GM23338 (cell line): ENCODE measurements around the gene CIAO2A. TPM values are rescaled to one million over a fixed set of nuclear protein-coding genes. Genes with fewer than 3 reads are reported as not detected.
"Not testable (repeated sequence)": the region's sequence is repeated elsewhere in the genome, so short reads cannot be mapped to it uniquely, and the experiment has no call there.

Experiments used
- ATAC-seq: fragments of 200-7000 bp; cut with Tn5 transposase; 3 replicates; pipeline ENCODE4 v1.9.1; 2020
- DNase-seq: peaks from one replicate; pipeline ENCODE4 v3.0.0-alpha.2; 2015; ENCODE audit warnings: low spot score
- H2AFZ ChIP-seq: fragments of 200-600 bp; sonication (generic); 2 replicates; pipeline ENCODE4 v1.8.0; 2016; ENCODE audit warnings: antibody characterized with exemption, mild to moderate bottlenecking, moderate library complexity
- H3F3A ChIP-seq: fragments of 200-600 bp; sonication (generic); replicated peaks from 2 replicates; pipeline ENCODE4 v1.8.0; 2017; ENCODE audit warnings: antibody characterized with exemption, mixed run types, low read depth
- H3K27ac ChIP-seq: fragments of 200-600 bp; sonication (generic); 2 replicates; pipeline ENCODE4 v1.6.1; 2016; ENCODE audit warnings: low read depth
- H3K27me3 ChIP-seq: fragments of 200-600 bp; sonication (generic); 2 replicates; pipeline ENCODE4 v1.8.0; 2016; ENCODE audit warnings: mild to moderate bottlenecking, mixed run types, moderate library complexity; ENCODE audit not compliant: insufficient read depth
- H3K36me3 ChIP-seq: fragments of 200-600 bp; sonication (generic); 2 replicates; pipeline ENCODE4 v1.8.0; 2016; ENCODE audit warnings: mild to moderate bottlenecking; ENCODE audit not compliant: insufficient read depth
- H3K4me1 ChIP-seq: fragments of 200-600 bp; sonication (generic); 2 replicates; pipeline ENCODE4 v1.8.0; 2016; ENCODE audit warnings: mild to moderate bottlenecking, moderate library complexity; ENCODE audit not compliant: insufficient read depth
- H3K4me2 ChIP-seq: fragments of 200-600 bp; sonication (generic); 2 replicates; pipeline ENCODE4 v1.7.1; 2017; ENCODE audit warnings: mixed run types
- H3K4me3 ChIP-seq: fragments of 200-600 bp; sonication (generic); 2 replicates; pipeline ENCODE4 v1.6.1; 2016; ENCODE audit warnings: mixed run types
- H3K79me2 ChIP-seq: fragments of 200-600 bp; sonication (generic); replicated peaks from 2 replicates; pipeline ENCODE4 v1.8.0; 2017; ENCODE audit warnings: mild to moderate bottlenecking; ENCODE audit not compliant: insufficient read depth
- H3K9me2 ChIP-seq: fragments of 200-600 bp; sonication (generic); 2 replicates; pipeline ENCODE4 v1.8.0; 2017; ENCODE audit not compliant: insufficient read depth
- H4K20me1 ChIP-seq: fragments of 200-600 bp; sonication (generic); replicated peaks from 2 replicates; pipeline ENCODE4 v1.8.0; 2017; ENCODE audit warnings: mild to moderate bottlenecking; ENCODE audit not compliant: insufficient read depth
- H3K27ac Mint-ChIP-seq: 2 replicates; pipeline ENCODE4 v1.8.0; 2020; ENCODE audit warnings: inconsistent platforms, mild to moderate bottlenecking, moderate library complexity, mixed read lengths
- H3K27me3 Mint-ChIP-seq: 3 replicates; pipeline ENCODE4 v1.8.0; 2022; ENCODE audit warnings: low read depth, mild to moderate bottlenecking, moderate library complexity, mixed read lengths, inconsistent platforms; ENCODE audit not compliant: insufficient read depth, poor library complexity
- H3K36me3 Mint-ChIP-seq: 3 replicates; pipeline ENCODE4 v1.8.0; 2021; ENCODE audit warnings: low read depth, mild to moderate bottlenecking, inconsistent platforms, moderate library complexity, mixed read lengths
- H3K4me1 Mint-ChIP-seq: 3 replicates; pipeline ENCODE4 v1.8.0; 2020; ENCODE audit warnings: mild to moderate bottlenecking, inconsistent platforms, mixed read lengths
- H3K4me3 Mint-ChIP-seq: 3 replicates; pipeline ENCODE4 v1.8.0; 2021; ENCODE audit warnings: moderate library complexity, mild to moderate bottlenecking, inconsistent platforms, mixed read lengths
- H3K9me3 Mint-ChIP-seq: 3 replicates; pipeline ENCODE4 v1.8.0; 2020; ENCODE audit warnings: moderate library complexity, mild to moderate bottlenecking, inconsistent platforms, mixed read lengths
- EZH2 ChIP-seq: fragments of 200-600 bp; sonication (generic); IDR thresholded peaks from one replicate; pipeline ENCODE4 v1.8.0; 2017; ENCODE audit warnings: antibody characterized with exemption, mild to moderate bottlenecking, low read depth; ENCODE audit not compliant: unreplicated experiment
- EZH2phosphoT487 ChIP-seq: fragments of 200-600 bp; sonication (generic); IDR thresholded peaks from one replicate; pipeline ENCODE4 v1.8.1; 2018; ENCODE audit warnings: antibody characterized with exemption; ENCODE audit not compliant: unreplicated experiment
- NANOG ChIP-seq: IDR thresholded peaks from 2 replicates; pipeline ENCODE4 v1.6.1; 2016; ENCODE audit warnings: antibody characterized with exemption, borderline replicate concordance
- POLR2AphosphoS5 ChIP-seq: IDR thresholded peaks from 2 replicates; pipeline ENCODE4 v1.6.1; 2016; ENCODE audit warnings: antibody characterized with exemption, low read depth
- REST ChIP-seq: IDR thresholded peaks from one replicate; pipeline ENCODE4 v1.6.1; 2018; ENCODE audit warnings: antibody characterized with exemption; ENCODE audit not compliant: unreplicated experiment
- polyA plus RNA-seq: library from polyadenylated mRNA; unstranded; fragments of >200 nt; fragmentation: Nextera tagmentation; extraction: Ambion mirVana; gene quantifications from 2 replicates; pipeline ENCODE4 v1.2.1, GENCODE V29; 2016
- total RNA-seq: library from RNA; depleted of rRNA; stranded (reverse); fragments of >200 nt; shearing (Covaris generic); gene quantifications from 2 replicates; pipeline ENCODE4 v1.2.3, GENCODE V29; 2014

The CIAO2A gene
- total and polyA plus RNA-seq, 2 experiments from 2014 or later, result 132 to 318 TPM

GRCh38 chr15:64110950-64111678 is 17.5 kb upstream of the CIAO2A start (continued):
- TF ChIP-seq EZH2phosphoT487 (no peak), EZH2 (no peak), POLR2AphosphoS5 (no peak), NANOG (no peak)

DNA sequence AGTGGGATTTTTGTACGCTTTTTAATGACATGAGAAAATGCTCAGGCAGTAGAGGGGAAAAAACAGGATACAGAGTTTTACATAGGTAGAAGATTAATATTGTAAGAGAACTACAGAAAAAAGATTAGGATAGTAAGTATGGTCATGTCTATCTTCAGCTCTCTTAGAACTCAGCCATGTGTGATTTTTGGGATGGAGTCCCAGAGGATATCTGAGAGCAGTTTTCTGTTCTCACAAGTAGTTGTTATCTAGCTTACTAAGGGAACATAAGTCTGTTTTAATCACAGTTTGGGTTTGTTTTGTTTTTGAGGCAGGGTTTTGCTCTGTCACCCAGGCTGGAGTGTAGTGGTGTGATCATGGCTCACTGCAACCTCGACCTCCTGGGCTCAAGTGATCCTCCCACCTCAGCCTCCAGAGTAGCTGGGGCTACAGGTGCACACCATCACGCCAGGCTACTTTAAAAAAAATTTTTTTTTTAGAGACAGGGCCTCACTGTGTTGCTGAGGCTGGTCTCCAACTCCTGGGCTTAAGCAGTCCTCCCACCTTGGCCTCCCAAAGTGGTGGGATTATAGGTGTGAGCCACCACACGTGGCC is 16.6 kb upstream of the CIAO2A start:
- H3F3A ChIP-seq, H3K27me3 Mint-ChIP-seq, H4K20me1 ChIP-seq, H3K27ac Mint-ChIP-seq, H2AFZ ChIP-seq, H3K27me3 ChIP-seq, H3K4me1 ChIP-seq, H3K9me2 ChIP-seq, H3K36me3 ChIP-seq, H3K9me3 Mint-ChIP-seq, H3K4me3 Mint-ChIP-seq, H3K4me2 ChIP-seq, ATAC-seq, H3K4me3 ChIP-seq, H3K27ac ChIP-seq, H3K4me1 Mint-ChIP-seq, DNase-seq: not testable (repeated sequence)
- peaks cover 35% of the 10 kb centered on the region for H3K79me2 ChIP-seq
- H3K36me3 Mint-ChIP-seq, result peaks cover 19% of the 10 kb centered on the region; the same call in 2 of the 3 replicates

GRCh38 chr15:64107337-64107736 is 13.7 kb upstream of the CIAO2A start:
- no peaks in the 10 kb centered on the region for H3K27me3 ChIP-seq
- DNase-seq, result no peak
- no peak overlapping the region for H3K4me2 ChIP-seq
- H3K36me3 ChIP-seq, result no peaks in the 10 kb centered on the region
- H3K4me3 Mint-ChIP-seq, result no peak overlapping the region
- peaks cover 2% of the 10 kb centered on the region for H3K27me3 Mint-ChIP-seq
- H3K36me3 Mint-ChIP-seq, result no peaks in the 10 kb centered on the region
- no peaks in the 10 kb centered on the region for H3K4me1 ChIP-seq
- H3K9me3 Mint-ChIP-seq, result no peaks in the 10 kb centered on the region
- H3F3A ChIP-seq, result no peaks in the 10 kb centered on the region
- TF ChIP-seq POLR2AphosphoS5, result no peak
- no peak for TF ChIP-seq NANOG
- no peak for TF ChIP-seq REST
- ATAC-seq, result no peak
- H3K27ac Mint-ChIP-seq, result no peak overlapping the region
- peaks cover 8% of the 10 kb centered on the region; the same call in 2 of the 3 replicates for H3K4me1 Mint-ChIP-seq
- no peak overlapping the region for H3K4me3 ChIP-seq
- H3K9me2 ChIP-seq, result no peaks in the 10 kb centered on the region
- H4K20me1 ChIP-seq, result no peaks in the 10 kb centered on the region; the same call in 1 of the 2 replicates
- no peak overlapping the region for H2AFZ ChIP-seq
- no peak overlapping the region for H3K27ac ChIP-seq
- H3K79me2 ChIP-seq, result peaks cover 60% of the 10 kb centered on the region
